WERI-Rb-1 (cell line): ENCODE results near the gene RIN1.
"Not testable (repeated sequence)": the region's sequence is repeated elsewhere in the genome, so short reads cannot be mapped to it uniquely, and the experiment has no call there.

ENCODE experiments used
- DNase-seq: peaks from one replicate; pipeline ENCODE4 v3.0.0-alpha.2; 2020
- H3K27ac ChIP-seq: fragments of 250-450 bp; sonication (Bioruptor Pico); 2 replicates; pipeline ENCODE4 v1.5.1; 2020; ENCODE audit warnings: mild to moderate bottlenecking, moderate library complexity
- H3K27me3 ChIP-seq: fragments of 250-450 bp; sonication (Bioruptor Pico); 2 replicates; pipeline ENCODE4 v1.5.1; 2021; ENCODE audit warnings: mild to moderate bottlenecking, low read depth, moderate library complexity; ENCODE audit not compliant: insufficient read depth, severe bottlenecking
- H3K36me3 ChIP-seq: fragments of 250-450 bp; sonication (Bioruptor Pico); 2 replicates; pipeline ENCODE4 v1.5.1; 2020; ENCODE audit warnings: mild to moderate bottlenecking, moderate library complexity
- H3K4me3 ChIP-seq: 2 replicates; pipeline ENCODE4 v1.5.1; 2011; ENCODE audit warnings: low read depth, mild to moderate bottlenecking, control low read depth, low read length
- H3K9me3 ChIP-seq: fragments of 250-450 bp; sonication (Bioruptor Pico); 2 replicates; pipeline ENCODE4 v1.5.1; 2021; ENCODE audit warnings: mild to moderate bottlenecking, moderate library complexity; ENCODE audit not compliant: severe bottlenecking
- TF ChIP-seq, protein P1 (sequence below): IDR thresholded peaks from 2 replicates; pipeline ENCODE4 v1.5.1; 2011; ENCODE audit warnings: low read depth, mild to moderate bottlenecking, control low read depth, inconsistent platforms, low read length

The RIN1 gene

DNA sequence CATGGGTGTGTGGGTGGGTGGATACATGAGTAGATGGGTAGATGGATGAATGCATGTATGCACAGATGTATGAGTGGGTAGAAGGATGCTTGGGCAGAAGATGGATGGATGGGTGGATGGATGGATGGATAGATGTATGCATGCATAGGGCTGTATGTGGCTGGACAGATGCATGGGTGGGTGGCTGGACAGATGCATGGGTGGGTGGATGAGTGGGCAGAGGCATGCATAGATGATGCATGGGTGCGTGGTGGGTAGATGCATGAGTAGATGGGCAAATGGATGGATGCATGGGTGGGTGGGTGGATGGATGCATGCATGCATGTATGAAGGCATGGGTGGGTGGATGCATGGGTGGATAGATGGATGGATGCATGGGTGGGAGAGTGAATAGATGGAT, 12.6 kb downstream of the RIN1 start:
- H3K27ac ChIP-seq = no peak overlapping the region
- peaks cover 3% of the 10 kb centered on the region for H3K9me3 ChIP-seq
- no peak for DNase-seq
- H3K36me3 ChIP-seq = no peaks in the 10 kb centered on the region
- no peaks in the 10 kb centered on the region for H3K27me3 ChIP-seq
- TF ChIP-seq, protein P1, sequence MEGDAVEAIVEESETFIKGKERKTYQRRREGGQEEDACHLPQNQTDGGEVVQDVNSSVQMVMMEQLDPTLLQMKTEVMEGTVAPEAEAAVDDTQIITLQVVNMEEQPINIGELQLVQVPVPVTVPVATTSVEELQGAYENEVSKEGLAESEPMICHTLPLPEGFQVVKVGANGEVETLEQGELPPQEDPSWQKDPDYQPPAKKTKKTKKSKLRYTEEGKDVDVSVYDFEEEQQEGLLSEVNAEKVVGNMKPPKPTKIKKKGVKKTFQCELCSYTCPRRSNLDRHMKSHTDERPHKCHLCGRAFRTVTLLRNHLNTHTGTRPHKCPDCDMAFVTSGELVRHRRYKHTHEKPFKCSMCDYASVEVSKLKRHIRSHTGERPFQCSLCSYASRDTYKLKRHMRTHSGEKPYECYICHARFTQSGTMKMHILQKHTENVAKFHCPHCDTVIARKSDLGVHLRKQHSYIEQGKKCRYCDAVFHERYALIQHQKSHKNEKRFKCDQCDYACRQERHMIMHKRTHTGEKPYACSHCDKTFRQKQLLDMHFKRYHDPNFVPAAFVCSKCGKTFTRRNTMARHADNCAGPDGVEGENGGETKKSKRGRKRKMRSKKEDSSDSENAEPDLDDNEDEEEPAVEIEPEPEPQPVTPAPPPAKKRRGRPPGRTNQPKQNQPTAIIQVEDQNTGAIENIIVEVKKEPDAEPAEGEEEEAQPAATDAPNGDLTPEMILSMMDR = no peak
- no peak overlapping the region for H3K4me3 ChIP-seq

- TF ChIP-seq, protein P1 = no peak
- peaks cover 3% of the 10 kb centered on the region for H3K9me3 ChIP-seq
- H3K27ac ChIP-seq = no peak overlapping the region
- H3K36me3 ChIP-seq = no peaks in the 10 kb centered on the region
- DNase-seq = no peak
- H3K27me3 ChIP-seq = no peaks in the 10 kb centered on the region
- no peak overlapping the region for H3K4me3 ChIP-seq
Observed at GRCh38 chr11:66322732-66323427, 13.4 kb downstream of the RIN1 start.

GRCh38 chr11:66321606-66322005, 14.6 kb downstream of the RIN1 start:
- H3K9me3 ChIP-seq = peaks cover 3% of the 10 kb centered on the region
- no peaks in the 10 kb centered on the region for H3K36me3 ChIP-seq
- H3K4me3 ChIP-seq = no peak overlapping the region
- DNase-seq = no peak
- H3K27ac ChIP-seq = no peak overlapping the region
- TF ChIP-seq, protein P1 = no peak
- no peaks in the 10 kb centered on the region for H3K27me3 ChIP-seq

- not testable (repeated sequence) for H3K36me3 ChIP-seq, H3K4me3 ChIP-seq, H3K9me3 ChIP-seq, DNase-seq, H3K27ac ChIP-seq, H3K27me3 ChIP-seq
Observed at GRCh38 chr11:66320748-66321147, 15.5 kb downstream of the RIN1 start.

GRCh38 chr11:66320289-66320688, 15.9 kb downstream of the RIN1 start:
- DNase-seq, H3K27ac ChIP-seq, H3K9me3 ChIP-seq, H3K27me3 ChIP-seq, H3K36me3 ChIP-seq, H3K4me3 ChIP-seq: not testable (repeated sequence)

DNA sequence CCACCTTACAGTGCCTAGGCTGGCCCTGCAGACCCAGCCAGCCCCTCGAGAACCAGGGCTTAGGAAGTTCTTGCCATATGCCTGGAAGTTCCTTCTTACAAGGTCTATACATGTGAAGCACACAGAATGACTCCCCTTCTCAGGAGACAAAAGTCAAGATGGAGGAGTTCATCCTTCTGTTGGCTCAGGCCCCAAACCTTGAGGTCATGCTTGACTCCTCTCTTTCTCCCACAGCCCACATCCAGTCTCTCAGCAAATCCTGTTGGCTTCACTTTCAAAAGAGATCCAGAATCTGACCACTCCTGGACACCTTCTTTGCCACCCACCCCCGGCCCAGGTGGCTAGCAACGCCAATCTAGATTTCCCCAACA, 17.6 kb downstream of the RIN1 start:
- TF ChIP-seq, protein P1 = no peak
- Histone ChIP-seq H3K4me3 (no peak overlapping the region), H3K9me3 (peaks cover 3% of the 10 kb centered on the region), H3K36me3 (no peaks in the 10 kb centered on the region), H3K27ac (peak overlapping the region; percentile 49), H3K27me3 (no peaks in the 10 kb centered on the region)
- no peak for DNase-seq
